ENCODE measurements around the gene PRR15. TPM values are rescaled to one million over a fixed set of nuclear protein-coding genes. Genes with fewer than 3 reads are reported as not detected.
"Not testable (repeated sequence)": the region's sequence is repeated elsewhere in the genome, so short reads cannot be mapped to it uniquely, and the experiment has no call there.

PRR15 gene
- not detected for polyA plus RNA-seq (2013, experiment 1 of 2; ENCODE audit: insufficient read length)
- not detected for polyA plus RNA-seq (2013, experiment 2 of 2; ENCODE audit: insufficient read length)

- peak; percentile 2 for DNase-seq
These were observed at the start of gene PRR15 for GRCh38 chr7:29563590-29564495. TSS of gene PRR15 (plus strand) at chr7:29563835. CDS start at chr7:29566330, 2,495 bp downstream.

- DNase-seq = no peak
These were observed 47.1 kb upstream of the PRR15 start for GRCh38 chr7:29516491-29516890.

- peak; percentile 38 for DNase-seq
These were observed 45.0 kb upstream of the PRR15 start for GRCh38 chr7:29518616-29519015.

- no peak for DNase-seq
These were observed 39.9 kb upstream of the PRR15 start for GRCh38 chr7:29523728-29524127.

- DNase-seq = no peak
These were observed 36.0 kb upstream of the PRR15 start for GRCh38 chr7:29527505-29528108.

GRCh38 chr7:29528526-29528925 is 35.1 kb upstream of the PRR15 start:
- DNase-seq = not testable (repeated sequence)

GRCh38 chr7:29538389-29538788 is 25.2 kb upstream of the PRR15 start:
- DNase-seq = no peak

GRCh38 chr7:29539471-29539870 is 24.2 kb upstream of the PRR15 start:
- no peak for DNase-seq

- no peak for DNase-seq
These were observed 16.2 kb upstream of the PRR15 start for GRCh38 chr7:29547421-29547820.

- no peak for DNase-seq
These were observed 14.8 kb upstream of the PRR15 start for GRCh38 chr7:29548823-29549222.

GRCh38 chr7:29552392-29552791 is 11.2 kb upstream of the PRR15 start:
- DNase-seq = no peak

GRCh38 chr7:29555061-29555460 is 8.6 kb upstream of the PRR15 start:
- no peak for DNase-seq

GRCh38 chr7:29556405-29557195 is 7.0 kb upstream of the PRR15 start:
- no peak for DNase-seq

- peak; percentile 18 for DNase-seq
These were observed 5.7 kb upstream of the PRR15 start for GRCh38 chr7:29557954-29558353.

- no peak for DNase-seq
These were observed 2.4 kb upstream of the PRR15 start for GRCh38 chr7:29561271-29561670.

- DNase-seq = no peak
These were observed 1.3 kb upstream of the PRR15 start for GRCh38 chr7:29562307-29562706.

- DNase-seq = peak; percentile 23
These were observed 1.0 kb downstream of the PRR15 start for GRCh38 chr7:29564496-29565223.

GRCh38 chr7:29565224-29565630 is 1.6 kb downstream of the PRR15 start:
- DNase-seq = peak; percentile 4

- no peak for DNase-seq
These were observed 2.0 kb downstream of the PRR15 start for GRCh38 chr7:29565634-29565981.

- peak; percentile 3 for DNase-seq
These were observed 2.5 kb downstream of the PRR15 start for GRCh38 chr7:29565982-29566746.

GRCh38 chr7:29567174-29567573 is 3.5 kb downstream of the PRR15 start:
- no peak for DNase-seq

GRCh38 chr7:29569648-29570047 is 6.0 kb downstream of the PRR15 start:
- DNase-seq = no peak
